Measurements from ENCODE around the gene SLC2A4. TPM values are rescaled to one million over a fixed set of nuclear protein-coding genes. Genes with fewer than 3 reads are reported as not detected.

The SLC2A4 gene
- total RNA-seq: 0.09 and 0.16 TPM in 2 replicates

DNA sequence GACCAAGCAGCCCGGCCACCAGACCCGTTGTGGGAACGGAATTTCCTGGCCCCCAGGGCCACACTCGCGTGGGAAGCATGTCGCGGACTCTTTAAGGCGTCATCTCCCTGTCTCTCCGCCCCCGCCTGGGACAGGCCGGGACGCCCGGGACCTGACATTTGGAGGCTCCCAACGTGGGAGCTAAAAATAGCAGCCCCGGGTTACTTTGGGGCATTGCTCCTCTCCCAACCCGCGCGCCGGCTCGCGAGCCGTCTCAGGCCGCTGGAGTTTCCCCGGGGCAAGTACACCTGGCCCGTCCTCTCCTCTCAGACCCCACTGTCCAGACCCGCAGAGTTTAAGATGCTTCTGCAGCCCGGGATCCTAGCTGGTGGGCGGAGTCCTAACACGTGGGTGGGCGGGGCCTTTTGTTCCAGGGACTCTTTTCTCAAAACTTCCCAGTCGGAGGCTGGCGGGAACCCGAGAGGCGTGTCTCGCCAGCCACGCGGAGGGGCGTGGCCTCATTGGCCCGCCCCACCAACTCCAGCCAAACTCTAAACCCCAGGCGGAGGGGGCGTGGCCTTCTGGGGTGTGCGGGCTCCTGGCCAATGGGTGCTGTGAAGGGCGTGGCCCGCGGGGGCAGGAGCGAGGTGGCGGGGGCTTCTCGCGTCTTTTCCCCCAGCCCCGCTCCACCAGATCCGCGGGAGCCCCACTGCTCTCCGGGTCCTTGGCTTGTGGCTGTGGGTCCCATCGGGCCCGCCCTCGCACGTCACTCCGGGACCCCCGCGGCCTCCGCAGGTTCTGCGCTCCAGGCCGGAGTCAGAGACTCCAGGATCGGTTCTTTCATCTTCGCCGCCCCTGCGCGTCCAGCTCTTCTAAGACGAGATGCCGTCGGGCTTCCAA is at the start of gene SLC2A4:
TSS of gene SLC2A4 (plus strand) at position 645 of the 879 bp plus-strand sequence. CDS start at position 862, 217 bp downstream.

GRCh38 chr17:7234083-7234951 is 47.2 kb upstream of the SLC2A4 start, which contains the start of gene DVL2:
Gene DVL2, minus strand, starts transcription at chr17:7234517. Its CDS starts 255 bp downstream, at chr17:7234262.

GRCh38 chr17:7239091-7240027 is 42.2 kb upstream of the SLC2A4 start, which contains the start of gene PHF23:
Gene PHF23, minus strand, starts transcription at chr17:7239457. Its CDS starts 178 bp downstream, at chr17:7239279.

GRCh38 chr17:7241783-7242716 is 39.5 kb upstream of the SLC2A4 start, which contains the start of gene GABARAP:
Gene GABARAP, minus strand, starts transcription at chr17:7242449. Its CDS starts 119 bp downstream, at chr17:7242330.

GRCh38 chr17:7251661-7252175 is 29.8 kb upstream of the SLC2A4 start, which contains the start of gene CTDNEP1:
Gene CTDNEP1, minus strand, starts transcription at chr17:7251734. Its CDS starts 438 bp downstream, at chr17:7251296.

GRCh38 chr17:7252176-7253043 is 29.1 kb upstream of the SLC2A4 start, which contains the start of gene ELP5:
Gene ELP5, plus strand, starts transcription at chr17:7252215. Its CDS starts 336 bp downstream, at chr17:7252551.

DNA sequence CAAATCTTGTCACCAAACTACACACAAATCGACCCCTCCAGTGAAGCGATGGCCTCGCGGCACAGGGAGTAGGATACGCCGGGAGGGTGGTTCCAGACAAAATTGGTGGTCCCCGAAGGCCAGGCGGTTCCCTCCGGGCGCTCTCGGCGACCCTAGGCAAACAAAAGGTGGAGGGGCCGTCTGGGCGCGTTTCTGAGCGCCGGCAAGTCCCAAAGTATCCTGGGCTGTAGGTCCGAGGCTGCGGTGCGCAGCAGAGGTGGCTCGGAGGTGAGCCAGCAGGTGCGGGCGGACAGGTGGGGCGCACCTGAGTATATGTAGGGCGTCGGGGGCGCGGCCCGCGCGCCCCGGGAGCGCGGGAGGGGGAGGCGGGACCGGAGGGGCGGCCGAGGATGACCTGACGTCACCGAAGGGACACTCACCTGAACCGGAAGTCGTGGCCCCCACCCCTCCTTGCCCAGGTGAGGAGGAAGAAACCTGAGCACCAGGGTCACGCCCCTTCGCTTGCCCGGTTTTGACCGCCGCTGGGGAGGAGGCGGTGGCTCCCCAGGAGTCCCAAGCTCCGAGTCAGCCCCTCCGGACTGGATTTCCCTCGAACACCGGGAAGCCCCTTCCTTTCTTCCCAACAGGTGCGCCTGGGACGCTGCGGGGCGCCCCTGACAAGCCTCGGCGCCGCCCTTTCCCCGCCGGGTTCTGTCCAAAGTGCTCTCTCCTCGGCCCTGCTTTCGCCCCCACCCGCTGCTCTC is 19.2 kb upstream of the SLC2A4 start, which contains the start of gene CLDN7:
TSS of gene CLDN7 (minus strand) at position 287 of the 743 bp plus-strand sequence. CDS start 435 bp downstream, outside the sequence.

GRCh38 chr17:7294614-7295153 is 13.2 kb downstream of the SLC2A4 start, which contains the start of gene YBX2:
Gene YBX2, minus strand, starts transcription at chr17:7294639. Its CDS starts 139 bp downstream, at chr17:7294500.

DNA sequence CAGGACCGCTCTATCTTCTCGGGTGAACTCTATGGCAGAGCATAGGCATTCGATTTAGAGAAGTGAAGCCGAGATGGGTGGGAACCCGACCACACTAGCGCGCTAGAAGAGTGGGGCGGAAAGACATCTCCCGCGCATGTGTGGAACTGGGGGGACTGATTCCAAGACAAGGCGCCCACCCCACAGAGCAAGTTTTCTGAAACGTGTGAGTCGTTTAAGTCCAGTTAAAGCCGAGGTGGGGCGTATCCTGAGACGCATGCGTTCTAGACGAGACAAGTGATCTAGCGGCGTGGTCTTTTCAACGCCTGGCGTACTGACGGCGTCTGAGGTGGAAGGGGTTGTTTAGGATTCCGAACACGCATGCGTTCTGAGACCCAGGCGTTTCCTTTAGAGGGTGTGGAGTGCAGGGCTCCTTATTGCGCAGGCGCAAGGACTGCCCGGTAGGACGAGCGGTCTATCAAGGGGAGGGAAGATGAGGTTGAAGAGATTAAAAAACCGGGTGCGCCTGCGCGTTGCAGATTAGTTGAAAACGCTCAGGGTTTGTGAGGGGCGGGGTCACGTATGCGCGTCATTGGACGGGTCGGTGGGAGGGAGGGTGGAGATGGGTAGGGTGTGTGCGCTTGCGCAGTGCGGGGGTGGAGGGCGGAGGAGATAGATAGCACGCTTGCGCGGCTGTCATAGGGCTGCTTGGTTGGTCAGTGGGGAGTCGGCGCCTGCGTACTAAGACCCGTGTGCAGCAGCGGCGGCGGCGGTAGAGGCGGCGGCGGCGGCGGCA is 25.6 kb downstream of the SLC2A4 start, which contains the start of gene EIF5A:
TSS of gene EIF5A (plus strand) at position 718 of the 775 bp plus-strand sequence. CDS start 2,008 bp downstream, outside the sequence.

DNA sequence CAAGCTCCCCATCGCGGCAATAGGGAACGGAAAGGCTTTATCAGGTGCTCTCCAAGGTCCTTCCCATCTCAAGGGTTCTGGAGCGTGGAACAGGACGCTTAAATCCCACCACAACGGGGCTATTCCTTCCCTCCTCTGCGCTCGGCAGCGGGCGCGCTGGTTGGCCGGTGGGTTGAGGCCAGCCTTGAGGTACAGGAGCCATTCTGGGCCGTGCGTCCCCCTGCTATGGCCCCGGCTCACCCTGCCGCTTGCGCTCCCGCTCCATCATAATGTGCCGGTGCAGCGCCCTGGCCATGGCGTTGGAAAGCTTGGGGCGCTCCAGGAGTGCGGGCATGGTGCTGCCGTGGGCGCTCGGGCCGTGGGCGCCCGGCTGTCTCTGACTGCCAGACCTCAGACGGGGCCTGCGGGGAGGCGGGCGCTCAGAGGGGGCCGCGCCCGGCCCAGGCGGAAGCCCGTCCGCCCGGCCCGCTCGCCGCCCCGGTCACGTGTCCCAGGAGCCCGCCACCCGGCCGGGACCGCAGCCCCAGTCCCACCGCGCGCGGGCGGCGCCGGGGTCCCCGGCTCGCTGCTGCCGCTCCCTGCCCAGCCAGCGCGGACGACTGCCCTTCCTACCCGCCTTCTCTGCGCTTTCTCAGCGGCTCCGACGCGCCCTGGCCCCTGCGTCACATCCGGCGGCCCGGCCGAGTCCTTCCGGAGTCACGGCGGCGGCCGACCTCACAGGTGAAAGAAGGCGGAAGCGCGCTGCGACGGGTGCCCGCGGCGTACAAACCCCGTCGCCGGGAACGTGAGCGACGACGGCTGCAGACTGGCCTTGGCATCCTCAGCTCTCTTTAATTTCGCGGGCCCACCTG is 33.4 kb downstream of the SLC2A4 start, which contains the start of gene GPS2:
TSS of gene GPS2 (minus strand) at position 642 of the 851 bp plus-strand sequence. CDS start at position 334, 308 bp downstream.

GRCh38 chr17:7328840-7329373 is 47.4 kb downstream of the SLC2A4 start, which contains the start of gene NEURL4:
Gene NEURL4, minus strand, starts transcription at chr17:7329335. Its CDS starts 23 bp downstream, at chr17:7329312.

GRCh38 chr17:7336240-7337175 is 55.0 kb downstream of the SLC2A4 start, which contains the start of gene ACAP1:
Gene ACAP1, plus strand, starts transcription at chr17:7336529. Its CDS starts 206 bp downstream, at chr17:7336735.

Data from bronchial smooth muscle cell (primary cell).